Fibroblast of the aortic adventitia (primary cell): ENCODE results near the gene ATP6V0D1. TPM values are rescaled to one million over a fixed set of nuclear protein-coding genes. Genes with fewer than 3 reads are reported as not detected.
"Not testable (repeated sequence)": the region's sequence is repeated elsewhere in the genome, so short reads cannot be mapped to it uniquely, and the experiment has no call there.

Experiments
- DNase-seq: peaks from one replicate; pipeline ENCODE4 v3.0.0-alpha.2; 2010; ENCODE audit warnings: low read depth
- H3K4me3 ChIP-seq: 2 replicates; pipeline ENCODE4 v1.5.1; 2011; ENCODE audit warnings: low read depth, mild to moderate bottlenecking, control low read depth, low read length, moderate library complexity
- total RNA-seq: library from RNA; depleted of rRNA; stranded (reverse); fragments of >200 nt; gene quantifications from 2 replicates; pipeline ENCODE4 v1.2.3, GENCODE V29; 2012; ENCODE audit warnings: low replicate concordance
- TF ChIP-seq, protein P1 (sequence below): IDR thresholded peaks from 2 replicates; pipeline ENCODE4 v1.5.1; 2011; ENCODE audit warnings: mild to moderate bottlenecking, low read length, control low read depth, inconsistent platforms; ENCODE audit not compliant: insufficient read depth

The ATP6V0D1 gene
- total RNA-seq, 1 donor: 114 TPM

DNA sequence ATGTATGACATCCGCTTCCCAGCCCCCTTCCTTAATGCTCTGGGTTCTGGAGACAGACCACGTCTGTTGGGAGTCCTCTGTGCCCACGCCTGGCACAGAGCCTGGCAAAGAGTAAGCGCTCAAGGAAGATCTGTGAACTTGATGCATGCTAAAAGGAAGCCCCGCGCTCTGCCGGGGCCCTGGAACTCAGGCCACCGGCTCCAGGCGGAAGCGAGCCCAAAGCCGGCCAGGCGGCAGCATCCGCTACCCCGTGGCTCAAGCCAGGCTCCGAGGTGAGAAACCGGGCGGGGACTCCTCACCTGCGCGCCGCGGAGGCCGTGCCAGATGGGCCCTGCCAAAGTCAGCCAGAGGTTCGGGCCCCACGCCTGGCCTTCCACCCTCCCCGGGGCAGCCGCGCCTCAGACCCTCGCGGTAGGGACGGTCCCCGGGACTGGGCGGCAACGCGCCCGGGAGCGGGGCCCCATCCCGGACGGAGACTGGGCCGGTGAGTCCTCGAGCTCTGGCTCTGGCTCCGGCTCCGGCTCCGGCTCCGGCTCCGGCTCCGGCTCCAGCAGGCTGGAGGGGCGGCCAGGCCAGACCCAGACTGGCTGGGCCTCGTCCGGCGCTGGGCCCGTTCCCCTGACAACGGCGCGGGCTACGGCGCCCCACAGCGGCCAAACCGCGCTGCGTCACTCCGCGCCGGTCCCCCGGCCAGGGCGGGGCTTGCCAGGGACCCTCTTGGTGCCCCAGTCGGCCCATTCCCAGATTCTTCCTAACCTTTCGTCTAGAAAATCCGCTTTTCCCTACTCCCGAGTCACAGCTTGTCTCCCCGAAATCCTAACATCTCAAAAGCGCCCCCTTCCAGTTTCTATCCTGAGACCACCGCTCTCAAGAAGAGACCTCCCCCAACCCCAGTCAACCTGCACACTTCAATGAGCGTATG lies 64.8 kb downstream of the ATP6V0D1 start, which contains the start of gene ZDHHC1:
ZDHHC1 (minus strand) TSS at position 606 of the 922 bp plus-strand sequence. CDS start 8,702 bp downstream, outside the sequence.
- peak; percentile 60 for DNase-seq
- peak within 1 kb of the TSS; percentile 76 for H3K4me3 ChIP-seq
- TF ChIP-seq, protein P1, sequence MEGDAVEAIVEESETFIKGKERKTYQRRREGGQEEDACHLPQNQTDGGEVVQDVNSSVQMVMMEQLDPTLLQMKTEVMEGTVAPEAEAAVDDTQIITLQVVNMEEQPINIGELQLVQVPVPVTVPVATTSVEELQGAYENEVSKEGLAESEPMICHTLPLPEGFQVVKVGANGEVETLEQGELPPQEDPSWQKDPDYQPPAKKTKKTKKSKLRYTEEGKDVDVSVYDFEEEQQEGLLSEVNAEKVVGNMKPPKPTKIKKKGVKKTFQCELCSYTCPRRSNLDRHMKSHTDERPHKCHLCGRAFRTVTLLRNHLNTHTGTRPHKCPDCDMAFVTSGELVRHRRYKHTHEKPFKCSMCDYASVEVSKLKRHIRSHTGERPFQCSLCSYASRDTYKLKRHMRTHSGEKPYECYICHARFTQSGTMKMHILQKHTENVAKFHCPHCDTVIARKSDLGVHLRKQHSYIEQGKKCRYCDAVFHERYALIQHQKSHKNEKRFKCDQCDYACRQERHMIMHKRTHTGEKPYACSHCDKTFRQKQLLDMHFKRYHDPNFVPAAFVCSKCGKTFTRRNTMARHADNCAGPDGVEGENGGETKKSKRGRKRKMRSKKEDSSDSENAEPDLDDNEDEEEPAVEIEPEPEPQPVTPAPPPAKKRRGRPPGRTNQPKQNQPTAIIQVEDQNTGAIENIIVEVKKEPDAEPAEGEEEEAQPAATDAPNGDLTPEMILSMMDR: peak; percentile 16

- not testable (repeated sequence) for DNase-seq
- peak overlapping the region; percentile 76 for H3K4me3 ChIP-seq
Measured at GRCh38 chr16:67415421-67415820, 65.5 kb downstream of the ATP6V0D1 start.

GRCh38 chr16:67413978-67414911 lies 66.7 kb downstream of the ATP6V0D1 start:
- TF ChIP-seq, protein P1: no peak
- H3K4me3 ChIP-seq: no peak overlapping the region
- no peak for DNase-seq

GRCh38 chr16:67412294-67412693 lies 68.7 kb downstream of the ATP6V0D1 start:
- no peak for DNase-seq
- TF ChIP-seq, protein P1: no peak
- no peak overlapping the region for H3K4me3 ChIP-seq

GRCh38 chr16:67411339-67411738 lies 69.6 kb downstream of the ATP6V0D1 start:
- no peak overlapping the region for H3K4me3 ChIP-seq
- TF ChIP-seq, protein P1: no peak
- DNase-seq: no peak

GRCh38 chr16:67409631-67410030 lies 71.3 kb downstream of the ATP6V0D1 start:
- TF ChIP-seq, protein P1: no peak
- no peak overlapping the region for H3K4me3 ChIP-seq
- DNase-seq: no peak
